CD4-positive, alpha-beta memory T cell (primary cell): Measurements from ENCODE around the gene OSBP2. TPM values are rescaled to one million over a fixed set of nuclear protein-coding genes. Genes with fewer than 3 reads are reported as not detected.

Source experiments
- CTCF ChIA-PET: fragments of 350-600 bp; sonication (Branson Sonifier 250); formaldehyde crosslinking; loops from one replicate; lab custom pipeline; 2021; ENCODE audit warnings: inconsistent platforms; ENCODE audit not compliant: partially characterized antibody; lab: Charles Lee
- POLR2A ChIA-PET: fragments of 350-600 bp; sonication (Branson Sonifier 250); formaldehyde crosslinking; loops from one replicate; lab custom pipeline; 2021; ENCODE audit not compliant: partially characterized antibody; lab: Charles Lee
- DNase-seq, 5 donors: peaks; one replicate each; pipeline versions ENCODE4 v3.0.0 to v3.0.0-alpha.2; 2020 to 2022; ENCODE audit warnings: mixed read lengths in 1 of 5
- H3K27ac ChIP-seq: one replicate; pipeline ENCODE4 v1.7.0; 2013; ENCODE audit warnings: low read depth, low read length
- H3K27me3 ChIP-seq: 2 replicates; pipeline ENCODE4 v1.7.0; 2013; ENCODE audit warnings: mild to moderate bottlenecking, low read length, moderate library complexity; ENCODE audit not compliant: insufficient read depth
- H3K36me3 ChIP-seq: 2 replicates; pipeline ENCODE4 v1.7.0; 2013; ENCODE audit warnings: mild to moderate bottlenecking, low read length, moderate library complexity; ENCODE audit not compliant: insufficient read depth
- H3K4me1 ChIP-seq: 2 replicates; pipeline ENCODE4 v1.7.0; 2013; ENCODE audit warnings: mild to moderate bottlenecking, low read length, moderate library complexity; ENCODE audit not compliant: insufficient read depth
- H3K4me3 ChIP-seq, 2 donors: one replicate each; pipeline ENCODE4 v1.7.0; 2013; ENCODE audit warnings: low read length in 2 of 2, mild to moderate bottlenecking in 1 of 2
- H3K9me3 ChIP-seq, 2 donors: one replicate each; pipeline ENCODE4 v1.7.0; 2013; ENCODE audit warnings: low read length in 2 of 2, control low read depth in 1 of 2; ENCODE audit not compliant: control insufficient read depth in 1 of 2
- H3K27ac Mint-ChIP-seq, 7 donors: one replicate each; pipeline ENCODE4 v1.8.0; 2020 to 2021; ENCODE audit warnings: mixed read lengths in 7 of 7, mild to moderate bottlenecking in 6 of 7, inconsistent platforms in 3 of 7, moderate library complexity in 3 of 7
- H3K27me3 Mint-ChIP-seq, 2 donors: one replicate each; pipeline ENCODE4 v1.8.0; 2020 to 2021; ENCODE audit warnings: mixed read lengths in 2 of 2
- H3K36me3 Mint-ChIP-seq, 2 donors: one replicate each; pipeline ENCODE4 v1.8.0; 2020 to 2021; ENCODE audit warnings: mixed read lengths in 2 of 2, inconsistent platforms in 1 of 2, mild to moderate bottlenecking in 1 of 2
- H3K4me1 Mint-ChIP-seq, 4 donors: one replicate each; pipeline ENCODE4 v1.8.0; 2020 to 2021; ENCODE audit warnings: mixed read lengths in 4 of 4, mild to moderate bottlenecking in 1 of 4
- H3K4me3 Mint-ChIP-seq, 8 donors: one replicate each; pipeline ENCODE4 v1.8.0; 2020 to 2021; ENCODE audit warnings: mixed read lengths in 8 of 8, mild to moderate bottlenecking in 7 of 8, moderate library complexity in 6 of 8, inconsistent platforms in 3 of 8
- H3K9me3 Mint-ChIP-seq, 8 donors: one replicate each; pipeline ENCODE4 v1.8.0; 2020 to 2021; ENCODE audit warnings: mixed read lengths in 8 of 8, mild to moderate bottlenecking in 5 of 8, inconsistent platforms in 3 of 8, moderate library complexity in 1 of 8
- intact Hi-C: fragments of 100-400 bp; cut with micrococcal nuclease; formaldehyde crosslinking; loops from one replicate; pipeline ENCODE4 v1.15.1; 2023
- polyA plus RNA-seq, 2 donors: library from polyadenylated mRNA; unstranded; fragments of 300-500 nt; fragmentation: Illumina TruSeq; gene quantifications; one replicate each; pipeline ENCODE4 v1.2.3, GENCODE V29; 2021
- total RNA-seq, 2 experiments: library from RNA; stranded (reverse); gene quantifications; one replicate each; pipeline ENCODE4 v1.2.3, GENCODE V29; 2021

The OSBP2 gene
- total and polyA plus RNA-seq, 4 experiments from 2014 or later: 0.39 to 1.3 (median 0.74) TPM

DNA sequence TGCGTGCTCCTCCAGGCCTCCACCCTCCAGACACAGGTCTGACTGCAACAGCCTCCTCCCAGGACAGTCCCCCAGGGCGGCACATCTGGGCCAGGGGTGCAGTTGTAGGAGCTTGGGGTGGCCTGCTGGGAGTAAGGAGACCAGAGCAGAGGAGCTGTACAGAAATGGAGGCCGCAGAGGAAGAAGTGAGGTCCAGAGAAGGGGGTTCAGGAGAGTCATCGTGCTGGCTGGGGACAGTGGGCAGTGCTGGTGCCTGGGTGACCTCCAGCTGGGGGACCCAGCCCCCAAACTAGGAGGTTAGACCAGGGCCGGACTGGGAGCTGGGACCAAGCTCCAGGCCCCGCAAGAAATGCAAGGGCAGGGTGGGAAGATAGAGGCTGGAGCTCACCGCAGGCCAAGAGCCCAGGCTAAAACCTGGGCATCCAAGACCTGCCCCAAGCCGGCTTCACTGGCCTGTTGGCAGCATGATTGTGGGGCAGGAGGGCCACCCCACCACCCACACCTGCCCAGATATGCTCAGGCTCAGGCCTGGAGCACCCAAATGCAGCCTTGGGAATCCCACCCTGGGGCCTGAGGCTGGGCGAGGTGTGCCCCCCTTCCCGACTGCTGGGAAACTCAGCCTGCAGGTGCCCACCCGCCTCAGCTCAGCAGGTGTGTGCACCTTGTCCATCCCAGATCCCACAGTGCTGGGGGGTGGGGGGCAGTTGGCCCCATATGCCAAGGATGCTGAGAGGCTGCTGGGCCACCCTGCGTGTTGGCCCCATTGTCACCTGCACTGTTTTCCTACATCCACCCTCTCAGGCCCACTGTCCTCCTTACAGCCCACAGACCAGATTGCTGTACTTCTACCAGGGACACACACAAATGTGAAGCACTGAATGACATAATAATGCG lies 177.0 kb downstream of the OSBP2 start:
- Mint-ChIP-seq H3K4me1 (peaks cover 0 to 1% (median 0%) of the 10 kb centered on the region in 4 donors), H3K9me3 (no peaks in the 10 kb centered on the region), H3K27ac (no peak overlapping the region), H3K4me3 (no peak overlapping the region), H3K36me3 (no peaks in the 10 kb centered on the region), H3K27me3 (no peaks in the 10 kb centered on the region)
- Histone ChIP-seq H3K4me3 (no peak overlapping the region), H3K27me3 (no peaks in the 10 kb centered on the region), H3K36me3 (no peaks in the 10 kb centered on the region), H3K4me1 (no peaks in the 10 kb centered on the region), H3K9me3 (no peaks in the 10 kb centered on the region), H3K27ac (no peak overlapping the region)
- no peak for DNase-seq
- ChIA-PET CTCF (no interaction called here), POLR2A (no interaction called here)
- intact Hi-C loops: no loop called here

GRCh38 chr22:30872285-30873041 lies 177.8 kb downstream of the OSBP2 start:
- ChIA-PET CTCF (no interaction called here), POLR2A (no interaction called here)
- H3K4me1 ChIP-seq: no peaks in the 10 kb centered on the region
- no peaks in the 10 kb centered on the region for H3K36me3 Mint-ChIP-seq
- H3K4me1 Mint-ChIP-seq: peaks cover 0 to 1% (median 0%) of the 10 kb centered on the region in 4 donors
- H3K27ac Mint-ChIP-seq: no peak overlapping the region
- H3K4me3 ChIP-seq: no peak overlapping the region
- H3K36me3 ChIP-seq: no peaks in the 10 kb centered on the region
- no peaks in the 10 kb centered on the region for H3K9me3 ChIP-seq
- H3K27ac ChIP-seq: no peak overlapping the region
- no peaks in the 10 kb centered on the region for H3K9me3 Mint-ChIP-seq
- H3K27me3 Mint-ChIP-seq: no peaks in the 10 kb centered on the region
- H3K27me3 ChIP-seq: no peaks in the 10 kb centered on the region
- no peak for DNase-seq
- intact Hi-C loops: no loop called here
- no peak overlapping the region for H3K4me3 Mint-ChIP-seq

GRCh38 chr22:30873086-30873650 lies 178.5 kb downstream of the OSBP2 start:
- H3K4me3 Mint-ChIP-seq: no peak overlapping the region
- Histone ChIP-seq H3K4me3 (no peak overlapping the region), H3K27me3 (no peaks in the 10 kb centered on the region), H3K27ac (no peak overlapping the region), H3K4me1 (no peaks in the 10 kb centered on the region), H3K9me3 (no peaks in the 10 kb centered on the region), H3K36me3 (no peaks in the 10 kb centered on the region)
- no peak overlapping the region for H3K27ac Mint-ChIP-seq
- H3K4me1 Mint-ChIP-seq: peaks cover 0 to 1% (median 0%) of the 10 kb centered on the region in 4 donors
- no peak for DNase-seq
- intact Hi-C loops: no loop called here
- no peaks in the 10 kb centered on the region for H3K9me3 Mint-ChIP-seq
- H3K36me3 Mint-ChIP-seq: no peaks in the 10 kb centered on the region
- POLR2A ChIA-PET: no interaction called here
- no peaks in the 10 kb centered on the region for H3K27me3 Mint-ChIP-seq
- CTCF ChIA-PET: no interaction called here

DNA sequence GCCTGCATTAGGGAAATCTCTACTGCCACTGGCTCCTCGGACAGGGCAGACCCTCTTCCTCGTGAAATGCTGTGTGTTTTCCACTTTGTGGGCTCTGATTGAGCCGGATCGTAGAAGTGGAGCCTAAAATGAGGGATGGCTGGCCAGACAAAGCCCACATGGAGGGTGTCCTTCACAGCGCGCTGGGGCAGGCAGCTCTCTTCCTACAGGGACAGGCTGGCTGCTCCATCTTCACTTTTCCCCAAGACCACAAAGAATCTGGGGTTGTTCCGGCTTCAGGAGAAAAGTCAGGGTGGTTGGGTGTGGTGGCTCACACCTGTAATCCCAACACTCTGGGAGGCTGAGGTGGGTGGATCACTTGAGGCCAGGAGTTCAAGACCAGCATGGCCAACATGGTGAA lies 179.0 kb downstream of the OSBP2 start:
- Histone ChIP-seq H3K9me3 (no peaks in the 10 kb centered on the region), H3K27ac (no peak overlapping the region), H3K27me3 (no peaks in the 10 kb centered on the region), H3K4me3 (no peak overlapping the region), H3K36me3 (no peaks in the 10 kb centered on the region), H3K4me1 (no peaks in the 10 kb centered on the region)
- ChIA-PET CTCF (no interaction called here), POLR2A (no interaction called here)
- Mint-ChIP-seq H3K36me3 (no peaks in the 10 kb centered on the region), H3K27me3 (no peaks in the 10 kb centered on the region), H3K4me3 (no peak overlapping the region), H3K27ac (no peak overlapping the region), H3K9me3 (no peaks in the 10 kb centered on the region), H3K4me1 (peaks cover 0 to 1% (median 0%) of the 10 kb centered on the region in 4 donors)
- intact Hi-C loops: no loop called here
- DNase-seq: no peak

GRCh38 chr22:30874431-30875370 lies 180.0 kb downstream of the OSBP2 start:
- DNase-seq: no peak
- Histone ChIP-seq H3K27me3 (no peaks in the 10 kb centered on the region), H3K4me1 (no peaks in the 10 kb centered on the region), H3K36me3 (no peaks in the 10 kb centered on the region), H3K4me3 (no peak overlapping the region), H3K9me3 (no peaks in the 10 kb centered on the region), H3K27ac (no peak overlapping the region)
- H3K4me3 Mint-ChIP-seq: no peak overlapping the region
- no peaks in the 10 kb centered on the region for H3K9me3 Mint-ChIP-seq
- ChIA-PET POLR2A (no interaction called here), CTCF (no interaction called here)
- no peaks in the 10 kb centered on the region for H3K27me3 Mint-ChIP-seq
- intact Hi-C loops: no loop called here
- no peaks in the 10 kb centered on the region for H3K36me3 Mint-ChIP-seq
- H3K27ac Mint-ChIP-seq: no peak overlapping the region
- H3K4me1 Mint-ChIP-seq: no peaks in the 10 kb centered on the region

GRCh38 chr22:30875481-30876215 lies 181.0 kb downstream of the OSBP2 start:
- H3K4me3 Mint-ChIP-seq: no peak overlapping the region
- Histone ChIP-seq H3K9me3 (no peaks in the 10 kb centered on the region), H3K4me1 (no peaks in the 10 kb centered on the region), H3K27ac (no peak overlapping the region), H3K27me3 (no peaks in the 10 kb centered on the region), H3K36me3 (no peaks in the 10 kb centered on the region), H3K4me3 (no peak overlapping the region)
- POLR2A ChIA-PET: no interaction called here
- no peak for DNase-seq
- no peaks in the 10 kb centered on the region for H3K4me1 Mint-ChIP-seq
- intact Hi-C loops: no loop called here
- CTCF ChIA-PET: no interaction called here
- no peak overlapping the region for H3K27ac Mint-ChIP-seq
- no peaks in the 10 kb centered on the region for H3K36me3 Mint-ChIP-seq
- H3K27me3 Mint-ChIP-seq: no peaks in the 10 kb centered on the region
- H3K9me3 Mint-ChIP-seq: no peaks in the 10 kb centered on the region
